ENCODE results near the gene RNF4.

DNA sequence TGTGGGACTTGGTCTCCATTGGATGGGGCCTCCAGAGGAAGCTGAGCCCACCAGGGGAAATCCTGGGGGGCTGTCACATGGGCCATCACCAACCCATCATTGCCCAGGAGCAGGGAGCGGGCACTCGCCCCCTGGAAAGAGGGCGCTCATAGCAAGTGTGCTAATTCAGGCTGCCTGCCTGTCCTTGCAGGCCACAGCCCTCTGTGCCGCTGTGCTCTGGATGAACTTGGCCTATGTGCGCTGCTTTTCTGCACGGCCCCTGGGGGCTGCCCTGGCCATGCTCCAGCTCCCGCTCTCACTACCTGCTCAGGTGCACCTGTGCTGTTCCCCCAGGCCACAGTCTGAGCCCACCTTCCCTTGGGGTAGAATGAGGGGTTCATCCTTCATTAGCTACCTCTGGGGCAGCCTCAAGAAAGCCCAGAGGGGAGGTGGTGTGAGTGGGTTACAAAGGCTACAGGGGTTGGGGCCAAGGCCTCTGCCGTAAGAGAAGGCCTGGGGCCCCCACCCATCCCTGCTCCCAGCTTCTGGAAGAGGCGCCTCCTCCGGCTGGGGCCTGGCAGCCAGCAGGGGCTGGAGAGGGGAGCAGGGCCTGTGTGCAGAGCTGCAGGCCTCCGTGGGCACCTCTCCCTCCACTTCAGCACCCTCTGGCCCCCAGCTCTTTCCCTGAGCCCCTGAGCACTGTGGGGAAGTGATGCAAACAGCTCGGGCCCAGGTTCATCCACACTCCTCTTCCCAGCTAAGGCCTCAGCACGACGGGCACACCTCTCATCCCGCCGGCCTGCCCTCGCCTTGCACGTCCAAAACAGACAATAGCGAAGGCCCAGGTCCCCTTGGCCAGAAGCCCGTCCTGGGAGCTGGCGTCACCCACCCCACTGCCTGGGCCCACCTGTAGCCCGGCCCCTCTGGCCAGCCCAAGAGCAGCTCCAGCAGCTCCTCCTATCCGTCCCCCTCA lies 41.2 kb upstream of the RNF4 start:
- no peak for TF ChIP-seq POLR2AphosphoS5 (IDR thresholded peaks at IDR 0.05; ENCODE audit: low read depth, low read length)
- TF ChIP-seq POLR2A (IDR thresholded peaks at IDR 0.05; ENCODE audit: low read depth, low read length): no peak
- TF ChIP-seq PAX5 (IDR thresholded peaks at IDR 0.05; ENCODE audit: insufficient read depth, low read length, severe bottlenecking): no peak

All from GM12891 (cell line).